ENCODE results near the gene SLC6A2.
"Not testable (repeated sequence)": the region's sequence is repeated elsewhere in the genome, so short reads cannot be mapped to it uniquely, and the experiment has no call there.

SLC6A2 gene

GRCh38 chr16:55655897-55656681 is at the start of gene SLC6A2:
SLC6A2 (plus strand) TSS chr16:55655988; CDS start chr16:55656695, 707 bp downstream.
- H3K27ac Mint-ChIP-seq, result no peak within 1 kb of the TSS
- peaks cover 4% of the 10 kb centered on the region for H3K27me3 Mint-ChIP-seq
- H3K4me3 Mint-ChIP-seq, result no peak within 1 kb of the TSS
- no peaks in the 10 kb centered on the region for H3K36me3 Mint-ChIP-seq
- H3K4me1 Mint-ChIP-seq, result no peaks in the 10 kb centered on the region
- no peaks in the 10 kb centered on the region for H3K9me3 Mint-ChIP-seq

GRCh38 chr16:55613613-55614335 is 42.0 kb upstream of the SLC6A2 start:
- H3K27ac Mint-ChIP-seq, result no peak overlapping the region
- peaks cover 11% of the 10 kb centered on the region for H3K27me3 Mint-ChIP-seq
- H3K9me3 Mint-ChIP-seq, result peaks cover 5% of the 10 kb centered on the region
- no peaks in the 10 kb centered on the region for H3K36me3 Mint-ChIP-seq
- H3K4me3 Mint-ChIP-seq, result no peak overlapping the region
- H3K4me1 Mint-ChIP-seq, result no peaks in the 10 kb centered on the region

- H3K27me3 Mint-ChIP-seq, result peaks cover 12% of the 10 kb centered on the region
- H3K9me3 Mint-ChIP-seq, result peaks cover 5% of the 10 kb centered on the region
- H3K4me1 Mint-ChIP-seq, result no peaks in the 10 kb centered on the region
- H3K27ac Mint-ChIP-seq, result no peak overlapping the region
- no peak overlapping the region for H3K4me3 Mint-ChIP-seq
- no peaks in the 10 kb centered on the region for H3K36me3 Mint-ChIP-seq
Measured at GRCh38 chr16:55615071-55615470, 40.7 kb upstream of the SLC6A2 start.

- not testable (repeated sequence) for H3K36me3 Mint-ChIP-seq, H3K4me1 Mint-ChIP-seq, H3K27ac Mint-ChIP-seq, H3K4me3 Mint-ChIP-seq, H3K9me3 Mint-ChIP-seq, H3K27me3 Mint-ChIP-seq
Measured at GRCh38 chr16:55615670-55616069, 40.1 kb upstream of the SLC6A2 start.

- Mint-ChIP-seq H3K27ac (no peak overlapping the region), H3K4me1 (no peaks in the 10 kb centered on the region), H3K36me3 (no peaks in the 10 kb centered on the region), H3K9me3 (peaks cover under 1% of the 10 kb centered on the region), H3K4me3 (no peak overlapping the region), H3K27me3 (peaks cover 1% of the 10 kb centered on the region)
Measured at GRCh38 chr16:55621771-55622170, 34.0 kb upstream of the SLC6A2 start.

GRCh38 chr16:55622272-55622671 is 33.5 kb upstream of the SLC6A2 start:
- Mint-ChIP-seq H3K27me3 (peaks cover 1% of the 10 kb centered on the region), H3K4me3 (no peak overlapping the region), H3K4me1 (no peaks in the 10 kb centered on the region), H3K27ac (no peak overlapping the region), H3K9me3 (no peaks in the 10 kb centered on the region), H3K36me3 (no peaks in the 10 kb centered on the region)

- H3K36me3 Mint-ChIP-seq, result no peaks in the 10 kb centered on the region
- no peaks in the 10 kb centered on the region for H3K9me3 Mint-ChIP-seq
- peaks cover 1% of the 10 kb centered on the region for H3K27me3 Mint-ChIP-seq
- no peak overlapping the region for H3K27ac Mint-ChIP-seq
- no peaks in the 10 kb centered on the region for H3K4me1 Mint-ChIP-seq
- H3K4me3 Mint-ChIP-seq, result no peak overlapping the region
Measured at GRCh38 chr16:55622930-55623561, 32.7 kb upstream of the SLC6A2 start.

- Mint-ChIP-seq H3K36me3 (no peaks in the 10 kb centered on the region), H3K27me3 (peaks cover 1% of the 10 kb centered on the region), H3K4me3 (no peak overlapping the region), H3K27ac (no peak overlapping the region), H3K9me3 (no peaks in the 10 kb centered on the region), H3K4me1 (no peaks in the 10 kb centered on the region)
Measured at GRCh38 chr16:55623640-55624039, 32.1 kb upstream of the SLC6A2 start.

- Mint-ChIP-seq H3K4me3 (no peak overlapping the region), H3K27me3 (peaks cover 3% of the 10 kb centered on the region), H3K9me3 (no peaks in the 10 kb centered on the region), H3K27ac (no peak overlapping the region), H3K36me3 (no peaks in the 10 kb centered on the region), H3K4me1 (no peaks in the 10 kb centered on the region)
Measured at GRCh38 chr16:55624696-55625095, 31.1 kb upstream of the SLC6A2 start.

GRCh38 chr16:55625843-55626242 is 29.9 kb upstream of the SLC6A2 start:
- Mint-ChIP-seq H3K4me1 (no peaks in the 10 kb centered on the region), H3K27ac (no peak overlapping the region), H3K27me3 (peaks cover 4% of the 10 kb centered on the region), H3K4me3 (no peak overlapping the region), H3K36me3 (no peaks in the 10 kb centered on the region), H3K9me3 (no peaks in the 10 kb centered on the region)

GRCh38 chr16:55628306-55628968 is 27.4 kb upstream of the SLC6A2 start:
- H3K4me1 Mint-ChIP-seq, result no peaks in the 10 kb centered on the region
- no peaks in the 10 kb centered on the region for H3K36me3 Mint-ChIP-seq
- H3K27me3 Mint-ChIP-seq, result peaks cover 4% of the 10 kb centered on the region
- no peaks in the 10 kb centered on the region for H3K9me3 Mint-ChIP-seq
- no peak overlapping the region for H3K27ac Mint-ChIP-seq
- H3K4me3 Mint-ChIP-seq, result no peak overlapping the region

- Mint-ChIP-seq H3K36me3 (no peaks in the 10 kb centered on the region), H3K4me3 (no peak overlapping the region), H3K9me3 (no peaks in the 10 kb centered on the region), H3K27me3 (peaks cover 4% of the 10 kb centered on the region), H3K4me1 (no peaks in the 10 kb centered on the region), H3K27ac (no peak overlapping the region)
Measured at GRCh38 chr16:55630774-55631173, 25.0 kb upstream of the SLC6A2 start.

GRCh38 chr16:55632259-55632658 is 23.5 kb upstream of the SLC6A2 start:
- Mint-ChIP-seq H3K9me3 (no peaks in the 10 kb centered on the region), H3K36me3 (no peaks in the 10 kb centered on the region), H3K27ac (no peak overlapping the region), H3K4me3 (no peak overlapping the region), H3K27me3 (peaks cover 4% of the 10 kb centered on the region), H3K4me1 (no peaks in the 10 kb centered on the region)

GRCh38 chr16:55634193-55634592 is 21.6 kb upstream of the SLC6A2 start:
- Mint-ChIP-seq H3K27ac (no peak overlapping the region), H3K9me3 (no peaks in the 10 kb centered on the region)

GRCh38 chr16:55638256-55638655 is 17.5 kb upstream of the SLC6A2 start:
- no peaks in the 10 kb centered on the region for H3K4me1 Mint-ChIP-seq
- H3K27ac Mint-ChIP-seq, result no peak overlapping the region
- H3K4me3 Mint-ChIP-seq, result no peak overlapping the region
- no peaks in the 10 kb centered on the region for H3K36me3 Mint-ChIP-seq
- H3K9me3 Mint-ChIP-seq, result no peaks in the 10 kb centered on the region
- peaks cover 3% of the 10 kb centered on the region for H3K27me3 Mint-ChIP-seq

More at GRCh38 chr16:55634193-55634592, 21.6 kb upstream of the SLC6A2 start:
- Mint-ChIP-seq H3K27me3 (peaks cover 7% of the 10 kb centered on the region), H3K36me3 (no peaks in the 10 kb centered on the region), H3K4me3 (no peak overlapping the region), H3K4me1 (no peaks in the 10 kb centered on the region)

Data from activated naive CD4-positive, alpha-beta T cell treated with anti-CD3 and anti-CD28 coated beads, Interleukin-2, amount 50 U/mL, for 24 hours (primary cell).